GM18507 (cell line): Measurements from ENCODE around the gene CD79A.

ENCODE experiments used
- DNase-seq: peaks from one replicate; pipeline ENCODE4 v3.0.0; 2011; ENCODE audit warnings: low read depth; ENCODE audit not compliant: insufficient read length; ENCODE audit errors: extremely low spot score
- FAIRE-seq: peaks from 2 replicates; lab custom pipeline; 2011; peaks lifted over from hg19 to GRCh38; lab: Jason Lieb, UNC

CD79A gene

GRCh38 chr19:41927497-41928192, 50.6 kb downstream of the CD79A start:
- DNase-seq: no peak
- no peak for FAIRE-seq

- FAIRE-seq: no peak
- no peak for DNase-seq
Observed at GRCh38 chr19:41928221-41928683, 51.2 kb downstream of the CD79A start, which contains the start of gene ERFL. ERFL (minus strand) TSS chr19:41928449; CDS start chr19:41912919, 15,530 bp downstream.

GRCh38 chr19:41928754-41929535, 51.9 kb downstream of the CD79A start:
- no peak for DNase-seq
- peak; percentile 24 for FAIRE-seq

- DNase-seq (no peak), FAIRE-seq (no peak)
Observed at GRCh38 chr19:41929536-41930071, 52.5 kb downstream of the CD79A start.

- no peak for DNase-seq
- FAIRE-seq: no peak
Observed at GRCh38 chr19:41930322-41930722, 53.2 kb downstream of the CD79A start.
